ENCODE data around the gene POLR2M.

POLR2M gene

DNA sequence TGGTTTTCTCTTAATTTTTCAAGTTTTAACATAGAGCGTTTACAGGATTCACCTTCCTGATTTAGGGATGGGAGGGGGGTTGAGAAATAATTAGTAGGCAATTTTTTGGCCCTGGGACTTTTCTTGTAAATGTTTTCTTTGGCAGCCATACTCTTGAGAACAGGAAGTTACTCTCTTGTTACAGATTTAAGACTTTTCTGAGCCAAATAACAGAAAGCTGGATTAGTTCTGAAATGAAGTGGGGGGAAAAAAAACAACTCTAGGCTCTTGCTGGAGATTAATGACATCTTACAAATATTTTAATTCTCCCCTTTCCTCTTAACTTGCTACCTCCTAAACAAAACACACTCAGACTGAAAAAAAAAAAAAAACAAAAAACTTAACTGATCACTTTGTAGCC is 13.8 kb upstream of the POLR2M start:
- DNase-seq: peak; percentile 39

GRCh38 chr15:57694279-57694678 is 12.2 kb upstream of the POLR2M start:
- DNase-seq: peak; percentile 87

DNA sequence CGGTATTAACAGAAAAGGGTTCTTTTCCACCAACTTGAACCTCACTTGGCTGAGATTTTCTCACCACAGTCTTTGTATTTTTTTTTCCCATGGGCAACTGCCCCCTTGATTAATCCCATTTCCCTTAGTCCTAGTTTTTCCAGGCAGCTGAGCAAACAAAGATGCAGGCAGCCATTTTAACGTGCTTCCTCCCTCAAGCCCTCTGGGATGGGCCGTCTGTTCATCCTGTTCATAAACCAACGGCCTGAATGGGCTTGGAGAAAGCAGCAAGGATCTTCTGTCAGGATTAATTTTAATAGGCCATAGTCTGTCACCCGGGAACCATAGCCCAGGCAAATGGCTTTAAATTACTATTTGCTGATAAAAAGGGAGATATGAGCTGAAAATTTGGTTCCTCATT is 10.4 kb upstream of the POLR2M start:
- no peak for DNase-seq

DNA sequence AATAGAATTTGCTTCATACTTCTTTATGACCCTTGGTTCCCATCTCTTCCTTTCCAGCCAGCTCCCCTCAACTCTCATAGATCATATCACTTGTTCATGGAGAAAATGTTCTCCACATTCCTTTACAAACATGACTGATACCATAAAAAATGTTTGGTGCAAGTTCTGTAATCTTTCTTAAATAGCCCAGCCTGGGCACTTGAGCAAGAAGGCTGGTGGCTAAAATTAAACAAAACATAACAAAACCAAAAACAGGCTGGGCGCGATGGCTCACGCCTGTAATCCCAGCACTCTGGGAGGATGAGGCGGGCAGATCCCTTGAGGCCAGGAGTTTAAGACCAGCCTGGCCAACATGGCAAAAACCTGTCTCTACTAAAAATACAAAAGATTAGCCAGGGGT is 8.9 kb upstream of the POLR2M start:
- peak; percentile 64 for DNase-seq

DNA sequence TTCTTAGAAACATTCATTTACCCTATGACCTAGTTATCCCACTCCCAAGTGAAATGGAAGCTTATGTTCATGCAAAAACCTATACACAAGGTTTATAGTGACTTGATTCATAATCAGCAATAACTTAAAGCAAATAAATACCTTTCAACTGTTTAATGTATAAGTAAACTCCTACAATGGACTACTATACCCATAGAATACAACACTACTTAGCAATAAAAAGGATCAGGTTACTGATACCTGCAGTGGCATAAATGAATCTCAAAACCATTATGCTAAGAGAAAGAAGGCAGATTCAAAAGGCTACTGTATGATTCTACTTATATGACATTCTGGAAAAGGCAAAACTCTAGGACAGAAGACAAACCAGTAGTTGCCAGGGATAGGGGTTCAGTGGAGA is 8.3 kb upstream of the POLR2M start:
- DNase-seq: no peak

GRCh38 chr15:57698991-57699390 is 7.5 kb upstream of the POLR2M start:
- DNase-seq: no peak

- no peak for DNase-seq
Observed at GRCh38 chr15:57703387-57703786, 3.1 kb upstream of the POLR2M start.

DNA sequence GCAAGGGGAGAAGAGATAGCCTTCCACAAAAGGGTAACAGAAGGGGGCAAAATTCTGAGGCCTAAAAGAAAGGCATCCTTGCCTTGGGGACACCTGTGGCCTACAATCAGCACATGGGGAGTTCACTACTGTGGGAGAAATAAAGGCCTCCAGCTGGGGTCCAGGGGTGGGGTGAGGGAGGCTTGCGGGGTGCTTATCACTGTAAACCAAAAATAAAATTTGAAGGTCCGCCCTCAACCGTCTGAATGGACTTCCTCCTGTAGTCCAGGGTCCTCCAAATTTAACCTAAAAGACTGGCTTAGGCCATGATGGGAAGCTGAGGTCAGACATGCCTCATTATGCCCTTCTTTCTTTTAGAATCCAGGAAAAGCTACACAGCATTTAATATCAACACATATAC is 2.1 kb upstream of the POLR2M start:
- no peak for DNase-seq

GRCh38 chr15:57705746-57706404 is 639 bp upstream of the POLR2M start:
- DNase-seq: no peak

- no peak for DNase-seq
Observed at GRCh38 chr15:57708047-57708446, 1.5 kb downstream of the POLR2M start.

DNA sequence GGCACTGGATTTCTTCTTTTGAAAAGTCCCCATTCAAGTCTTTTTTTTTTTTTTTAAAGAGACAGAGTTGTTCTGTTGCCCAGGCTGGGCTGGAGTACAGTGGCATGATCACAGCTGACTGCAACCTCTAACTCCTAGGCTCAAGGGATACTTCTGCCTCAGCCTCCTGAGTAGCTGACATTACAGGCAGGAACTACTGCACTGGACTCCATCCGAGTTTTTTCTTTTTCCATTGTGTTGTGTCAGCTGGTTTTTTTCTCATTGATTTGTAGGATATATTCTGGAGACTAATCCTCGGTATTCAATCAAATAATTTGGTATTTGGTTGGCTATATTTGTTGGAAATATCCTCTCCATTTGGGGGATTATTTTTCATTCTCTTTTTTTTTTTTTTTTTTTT is 11.8 kb downstream of the POLR2M start:
- DNase-seq: no peak

GRCh38 chr15:57720867-57721266 is 14.4 kb downstream of the POLR2M start:
- DNase-seq: peak; percentile 81

- peak; percentile 38 for DNase-seq
Observed at GRCh38 chr15:57726411-57726810, 19.9 kb downstream of the POLR2M start.

DNA sequence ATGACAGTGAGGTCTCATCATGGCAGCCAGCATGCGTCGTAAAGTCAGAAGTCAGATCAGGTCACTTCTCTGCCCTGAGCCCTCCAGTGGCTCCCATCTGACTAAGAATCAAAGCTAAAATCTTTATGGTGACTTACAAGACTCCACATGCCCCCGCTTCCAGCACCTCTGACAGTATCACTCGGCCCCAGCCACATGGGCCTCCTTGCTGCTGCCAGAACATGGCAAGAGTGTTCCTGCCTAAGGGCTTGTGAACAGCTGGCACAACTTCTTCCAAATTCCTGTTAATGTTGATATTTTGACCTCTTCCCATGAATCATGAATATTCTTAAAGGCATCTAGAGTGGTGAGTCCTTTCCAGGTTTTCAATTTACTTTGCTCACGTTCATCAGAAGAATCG is 20.5 kb downstream of the POLR2M start:
- no peak for DNase-seq

DNA sequence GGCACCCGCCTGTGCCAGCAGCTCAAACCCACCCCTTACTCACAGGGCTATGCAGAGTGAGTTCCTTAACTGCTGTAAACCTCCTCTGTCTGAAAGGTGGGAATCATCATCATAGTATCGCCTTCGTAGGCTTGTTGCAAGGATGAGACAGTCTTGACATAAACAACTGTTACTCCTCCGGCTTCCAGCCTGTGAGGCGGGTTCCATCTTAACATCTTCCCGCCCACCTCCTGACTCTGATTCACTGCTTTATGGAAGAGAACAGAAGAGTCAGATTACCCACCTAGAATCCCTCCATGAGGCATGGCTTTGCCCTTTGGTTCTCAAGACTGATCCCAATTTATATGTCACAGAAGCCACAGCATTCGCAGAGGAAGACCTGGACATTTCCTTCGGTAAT is 21.9 kb downstream of the POLR2M start:
- no peak for DNase-seq

GRCh38 chr15:57730876-57731275 is 24.4 kb downstream of the POLR2M start:
- no peak for DNase-seq

DNA sequence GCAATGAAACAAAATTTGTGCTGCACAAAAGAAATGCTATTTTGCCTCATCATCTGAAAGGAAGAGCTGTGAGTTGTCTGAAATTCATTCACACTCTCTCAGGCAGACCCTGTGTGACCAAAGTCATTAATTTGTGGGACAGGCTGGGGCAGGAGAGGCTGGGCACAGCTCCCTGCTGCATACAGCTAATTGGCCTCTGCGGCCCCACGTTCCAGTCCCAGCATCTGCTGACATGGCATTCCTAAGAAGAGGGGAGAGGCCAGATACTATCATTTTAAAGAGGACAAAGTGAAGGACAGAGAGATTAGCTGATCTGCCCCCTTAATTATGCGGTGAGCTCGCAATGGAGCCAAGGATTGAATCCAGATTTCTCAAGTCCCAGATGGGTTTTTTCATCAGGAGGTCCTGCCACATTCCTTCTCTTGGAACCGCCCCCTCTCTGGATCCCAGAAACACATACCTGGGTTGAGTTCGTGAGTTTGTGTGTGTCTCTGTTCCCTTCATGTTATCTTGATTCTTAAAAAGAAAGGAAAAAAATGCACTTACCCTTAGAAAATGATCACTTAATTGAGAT is 25.1 kb downstream of the POLR2M start:
- no peak for DNase-seq

DNA sequence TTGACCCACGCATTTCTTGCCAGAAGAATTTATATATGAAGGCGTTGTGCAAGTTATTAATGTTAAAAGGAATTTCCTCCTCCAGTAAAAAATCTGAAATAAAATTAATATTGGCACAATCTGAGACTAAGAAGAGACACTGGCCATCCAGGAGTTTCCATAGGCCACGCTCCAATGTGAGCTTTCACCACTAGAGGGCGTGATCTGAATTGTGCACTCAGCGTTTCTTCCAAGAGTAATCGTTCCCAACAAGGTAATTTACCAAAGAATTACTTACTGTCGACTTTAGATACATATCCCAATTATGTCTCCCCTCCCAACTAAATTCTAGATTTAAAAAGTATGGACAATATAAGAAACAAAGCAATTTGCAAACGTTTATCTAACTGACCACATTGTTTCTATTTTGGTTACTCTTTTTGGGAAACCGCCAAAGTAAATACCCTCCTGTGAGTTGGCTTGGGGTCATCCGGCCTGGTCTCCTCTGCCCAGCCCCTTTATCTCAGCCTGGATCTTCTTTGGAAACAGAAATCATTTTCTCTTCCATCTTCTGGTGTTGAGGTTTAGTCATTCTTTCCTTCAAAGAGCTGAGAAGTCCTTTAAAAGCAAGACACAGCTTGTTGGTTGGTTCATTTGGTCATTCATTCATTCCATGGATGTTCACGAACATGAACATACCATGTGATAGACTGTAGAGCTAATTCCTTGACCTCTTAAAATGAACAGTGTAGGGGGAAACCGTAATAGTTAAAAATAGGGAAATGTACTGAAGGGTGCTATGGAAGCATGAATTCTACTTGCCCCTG is 26.2 kb downstream of the POLR2M start:
- DNase-seq: peak; percentile 39

- no peak for DNase-seq
Observed at GRCh38 chr15:57734860-57735259, 28.3 kb downstream of the POLR2M start.

DNA sequence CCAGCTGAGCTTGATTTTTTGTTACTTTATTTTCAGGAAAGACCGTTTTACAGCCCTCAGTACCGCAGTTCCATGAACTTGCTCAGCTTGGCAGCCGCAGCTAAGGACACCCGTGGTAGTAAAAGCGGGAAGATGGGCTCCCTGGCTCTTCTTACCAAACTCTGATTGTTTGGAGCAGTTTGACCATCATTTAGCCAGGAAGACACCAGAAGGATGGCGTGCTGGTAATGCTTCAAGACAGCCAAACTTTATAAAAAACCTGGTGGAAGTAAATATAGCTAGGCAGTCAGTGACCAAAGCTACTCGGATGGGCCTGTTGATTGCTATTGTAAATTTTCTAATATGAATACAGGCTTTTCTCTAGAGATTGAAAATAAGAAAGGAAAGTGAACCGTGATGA is 28.9 kb downstream of the POLR2M start:
- no peak for DNase-seq

DNA sequence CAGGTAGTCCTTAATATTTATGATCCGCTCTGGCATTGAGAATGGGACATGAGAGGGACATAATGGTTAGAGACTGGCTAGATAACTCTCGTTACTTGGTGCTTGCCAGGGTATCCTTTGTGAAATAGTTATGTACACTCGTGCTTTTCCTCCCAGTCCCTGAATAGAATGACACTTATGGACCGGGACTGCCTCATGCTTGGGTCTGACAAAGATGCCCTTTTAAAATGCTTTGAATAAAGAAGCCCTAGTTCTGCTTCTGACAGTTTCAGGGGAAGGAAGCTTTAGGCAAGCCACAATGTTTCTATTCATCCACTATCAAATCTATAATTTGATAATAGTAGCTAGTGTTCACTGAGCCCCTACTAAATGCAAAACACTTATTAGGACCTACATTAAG is 29.4 kb downstream of the POLR2M start:
- no peak for DNase-seq

GRCh38 chr15:57736591-57736990 is 30.1 kb downstream of the POLR2M start:
- no peak for DNase-seq

GRCh38 chr15:57738734-57739237 is 32.3 kb downstream of the POLR2M start:
- no peak for DNase-seq

DNA sequence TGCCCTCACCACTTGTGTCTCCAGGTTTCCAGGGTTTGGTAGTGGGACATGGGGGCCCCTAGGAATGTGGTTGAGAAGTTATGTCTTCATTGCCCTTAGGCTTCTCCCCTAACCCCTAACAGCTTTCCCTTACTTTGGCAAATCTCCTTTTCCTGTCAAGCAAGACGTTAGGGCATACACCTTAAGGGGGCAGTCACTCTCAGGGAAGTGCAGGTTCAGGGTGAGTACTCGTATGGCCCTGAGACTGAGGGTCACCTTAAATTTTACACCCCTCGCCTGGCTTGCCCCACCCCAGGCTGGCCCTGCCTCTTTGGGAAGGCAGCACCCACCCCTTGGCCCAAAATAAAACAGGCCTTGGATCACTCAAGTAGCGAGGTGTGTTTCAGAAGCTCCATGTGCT is 33.5 kb downstream of the POLR2M start:
- no peak for DNase-seq
